DOHH2 (cell line): ENCODE measurements around the gene ENO1.

Experiments used
- H3F3A ChIP-seq: fragments of 200-600 bp; sonication (generic), shearing (Covaris generic); 2 replicates; pipeline ENCODE4 v1.6.0; 2016; ENCODE audit warnings: antibody characterized with exemption, mild to moderate bottlenecking; ENCODE audit not compliant: control insufficient read depth, insufficient read depth
- H3K27ac ChIP-seq: fragments of 200-600 bp; sonication (generic); 2 replicates; pipeline ENCODE4 v1.5.1; 2014; ENCODE audit warnings: low read depth, mild to moderate bottlenecking, low read length, moderate library complexity
- H3K27me3 ChIP-seq: fragments of 200-600 bp; sonication (generic); 2 replicates; pipeline ENCODE4 v1.6.1; 2014; ENCODE audit warnings: mild to moderate bottlenecking, low read length, mixed read lengths; ENCODE audit not compliant: control insufficient read depth
- H3K36me3 ChIP-seq: fragments of 200-600 bp; sonication (generic); 2 replicates; pipeline ENCODE4 v1.6.1; 2014; ENCODE audit warnings: mild to moderate bottlenecking, low read length, moderate library complexity, mixed read lengths; ENCODE audit not compliant: control insufficient read depth
- H3K4me1 ChIP-seq: fragments of 200-600 bp; sonication (generic); 2 replicates; pipeline ENCODE4 v1.6.1; 2014; ENCODE audit warnings: mild to moderate bottlenecking, low read length, mixed read lengths; ENCODE audit not compliant: control insufficient read depth
- H3K4me2 ChIP-seq: fragments of 200-600 bp; sonication (generic); 2 replicates; pipeline ENCODE4 v1.6.0; 2014; ENCODE audit warnings: mild to moderate bottlenecking, low read length, moderate library complexity
- H3K4me3 ChIP-seq: fragments of 200-600 bp; sonication (generic); 2 replicates; pipeline ENCODE4 v1.5.1; 2014; ENCODE audit warnings: mild to moderate bottlenecking, low read length, mixed read lengths
- H3K79me2 ChIP-seq: fragments of 200-600 bp; sonication (generic); 2 replicates; pipeline ENCODE4 v1.6.1; 2014; ENCODE audit warnings: mild to moderate bottlenecking, low read length, mixed read lengths; ENCODE audit not compliant: control insufficient read depth
- H3K9me2 ChIP-seq: fragments of 200-600 bp; sonication (generic); replicated peaks from 2 replicates; pipeline ENCODE4 v1.6.1; 2014; ENCODE audit warnings: mild to moderate bottlenecking, low read length, mixed read lengths; ENCODE audit not compliant: control insufficient read depth
- H3K9me3 ChIP-seq: fragments of 200-600 bp; sonication (generic); 2 replicates; pipeline ENCODE4 v1.6.1; 2014; ENCODE audit warnings: antibody characterized with exemption, low read length, mixed read lengths; ENCODE audit not compliant: control insufficient read depth, insufficient read depth
- H4K20me1 ChIP-seq: fragments of 200-600 bp; sonication (generic); 2 replicates; pipeline ENCODE4 v1.6.0; 2014; ENCODE audit warnings: low read depth, mild to moderate bottlenecking, antibody characterized with exemption, low read length, moderate library complexity; ENCODE audit not compliant: control insufficient read depth, insufficient read depth
- CTCF ChIP-seq: fragments of 200-600 bp; sonication (generic); IDR thresholded peaks from one replicate; pipeline ENCODE4 v1.5.1; 2014; ENCODE audit warnings: antibody characterized with exemption, mild to moderate bottlenecking, low read depth, low read length; ENCODE audit not compliant: poor library complexity, severe bottlenecking
- EZH2phosphoT487 ChIP-seq: fragments of 200-600 bp; sonication (generic); IDR thresholded peaks from 2 replicates; pipeline ENCODE4 v1.6.1; 2017; ENCODE audit warnings: borderline replicate concordance, mild to moderate bottlenecking, antibody characterized with exemption, low read length, moderate library complexity, mixed read lengths

The ENO1 gene

GRCh38 chr1:8858112-8858668 is 20.3 kb downstream of the ENO1 start:
- H3K27ac ChIP-seq = no peak overlapping the region
- no peaks in the 10 kb centered on the region for H3K9me2 ChIP-seq
- H3K36me3 ChIP-seq = peaks cover 58% of the 10 kb centered on the region
- H3K4me2 ChIP-seq = no peak overlapping the region
- H3F3A ChIP-seq = peaks cover 67% of the 10 kb centered on the region
- H4K20me1 ChIP-seq = peaks cover 24% of the 10 kb centered on the region
- TF ChIP-seq EZH2phosphoT487 (no peak), CTCF (no peak)
- H3K4me1 ChIP-seq = no peaks in the 10 kb centered on the region
- no peak overlapping the region for H3K4me3 ChIP-seq
- no peaks in the 10 kb centered on the region for H3K27me3 ChIP-seq
- H3K79me2 ChIP-seq = no peaks in the 10 kb centered on the region
- H3K9me3 ChIP-seq = no peaks in the 10 kb centered on the region

GRCh38 chr1:8856689-8857412 is 21.6 kb downstream of the ENO1 start:
- no peak overlapping the region for H3K27ac ChIP-seq
- H3K27me3 ChIP-seq = no peaks in the 10 kb centered on the region
- no peak overlapping the region for H3K4me3 ChIP-seq
- peaks cover 45% of the 10 kb centered on the region for H3K36me3 ChIP-seq
- no peaks in the 10 kb centered on the region for H3K9me2 ChIP-seq
- no peaks in the 10 kb centered on the region for H3K79me2 ChIP-seq
- peaks cover 12% of the 10 kb centered on the region for H4K20me1 ChIP-seq
- H3K4me2 ChIP-seq = no peak overlapping the region
- no peaks in the 10 kb centered on the region for H3K9me3 ChIP-seq
- H3F3A ChIP-seq = peaks cover 55% of the 10 kb centered on the region
- no peak for TF ChIP-seq CTCF
- no peak for TF ChIP-seq EZH2phosphoT487
- no peaks in the 10 kb centered on the region for H3K4me1 ChIP-seq

GRCh38 chr1:8854240-8854639 is 24.2 kb downstream of the ENO1 start:
- H3K27me3 ChIP-seq = peaks cover 4% of the 10 kb centered on the region; the same call in 1 of the 2 replicates
- no peaks in the 10 kb centered on the region for H3K79me2 ChIP-seq
- H3F3A ChIP-seq = peaks cover 30% of the 10 kb centered on the region
- no peak overlapping the region for H3K4me3 ChIP-seq
- H3K9me3 ChIP-seq = no peaks in the 10 kb centered on the region
- H4K20me1 ChIP-seq = peaks cover 4% of the 10 kb centered on the region; the same call in 1 of the 2 replicates
- no peak overlapping the region for H3K4me2 ChIP-seq
- no peak for TF ChIP-seq EZH2phosphoT487
- TF ChIP-seq CTCF = no peak
- no peak overlapping the region for H3K27ac ChIP-seq
- no peaks in the 10 kb centered on the region for H3K9me2 ChIP-seq
- H3K4me1 ChIP-seq = no peaks in the 10 kb centered on the region
- peaks cover 21% of the 10 kb centered on the region for H3K36me3 ChIP-seq
